Spleen (tissue), 11 donors: ENCODE results near the gene IQSEC1. TPM values are rescaled to one million over a fixed set of nuclear protein-coding genes. Genes with fewer than 3 reads are reported as not detected.

ENCODE experiments used
- DNase-seq: peaks from one replicate; pipeline ENCODE4 v3.0.0-alpha.2; 2020
- H3K27ac ChIP-seq, 8 donors: fragments of 200-600 bp; sonication (generic) in 7 of 8; 1 replicate in 4 of 8; 2 replicates in 4 of 8; pipeline versions ENCODE4 v1.5.0 to v1.8.0; 2016 to 2021; ENCODE audit warnings: inconsistent platforms in 4 of 8, mild to moderate bottlenecking in 4 of 8, moderate library complexity in 1 of 8
- H3K27me3 ChIP-seq, 7 donors: fragments of 200-600 bp; sonication (generic) in 6 of 7; replicated peaks in 1 of 7; 1 replicate in 4 of 7; 2 replicates in 3 of 7; pipeline versions ENCODE4 v1.5.0 to v1.8.0; 2016 to 2021; ENCODE audit warnings: inconsistent platforms in 3 of 7, mild to moderate bottlenecking in 1 of 7
- H3K36me3 ChIP-seq, 6 donors: fragments of 200-600 bp; sonication (generic) in 5 of 6; 1 replicate in 4 of 6; 2 replicates in 2 of 6; pipeline versions ENCODE4 v1.5.0 to v1.8.0; 2016 to 2021; ENCODE audit warnings: inconsistent platforms in 2 of 6
- H3K4me1 ChIP-seq, 6 donors: fragments of 200-600 bp; sonication (generic) in 5 of 6; 1 replicate in 3 of 6; 2 replicates in 3 of 6; pipeline versions ENCODE4 v1.5.0 to v1.8.0; 2016 to 2021; ENCODE audit warnings: inconsistent platforms in 3 of 6
- H3K4me3 ChIP-seq, 8 donors: fragments of 200-600 bp; sonication (generic) in 7 of 8; 1 replicate in 4 of 8; 2 replicates in 4 of 8; pipeline versions ENCODE4 v1.5.0 to v1.8.0; 2016 to 2021; ENCODE audit warnings: inconsistent platforms in 4 of 8, mild to moderate bottlenecking in 4 of 8, moderate library complexity in 2 of 8
- H3K9me3 ChIP-seq, 8 donors: fragments of 200-600 bp; sonication (generic) in 7 of 8; 1 replicate in 4 of 8; 2 replicates in 4 of 8; pipeline versions ENCODE4 v1.5.0 to v1.8.0; 2016 to 2021; ENCODE audit warnings: inconsistent platforms in 4 of 8
- POLR2A ChIP-seq, 3 donors: fragments of 450-650 bp; IDR thresholded peaks; one replicate each; pipeline ENCODE4 v1.5.1; 2017; ENCODE audit warnings: antibody characterized with exemption in 3 of 3, mild to moderate bottlenecking in 1 of 3
- POLR2AphosphoS5 ChIP-seq, 3 donors: sonication (generic); formaldehyde crosslinking; IDR thresholded peaks; one replicate each; pipeline ENCODE4 v1.5.1; 2017; ENCODE audit warnings: antibody characterized with exemption in 3 of 3
- WGBS, 5 donors: extraction: QIAGEN DNeasy Blood & Tissue Kit in 3 of 5; methylation state at CpG; one replicate each; pipeline versions ENCODE4 v1.1.5 to v1.1.7; 2013 to 2018; 5-methylcytosine and 5-hydroxymethylcytosine counted together
- intact Hi-C: fragments of 100-400 bp; cut with DNase I; formaldehyde crosslinking; loops from one replicate; pipeline ENCODE4 v1.15.0; 2023; ENCODE audit warnings: low total_unique reads
- polyA plus RNA-seq, 3 donors: library from polyadenylated mRNA; stranded (reverse); fragments of 200-250 nt; gene quantifications; one replicate each; pipeline ENCODE4 v1.2.1, GENCODE V29; 2013
- total RNA-seq, 7 donors: library from RNA; depleted of rRNA in 3 of 7; stranded (reverse); fragments of >200 nt in 3 of 7; fragmentation: NEBNext Ultra II Directional in 4 of 7; extraction: Animal tissue kit (Norgen Biotek cat#: 25700) in 4 of 7; gene quantifications; one replicate each; pipeline versions ENCODE4 v1.1.0 to v1.2.1, GENCODE V29; 2016 to 2021
- TF ChIP-seq, protein P1 (sequence below), 11 experiments: fragments of 200-600 bp in 7 of 11; fragments of 450-650 bp in 4 of 11; sonication (generic) in 4 of 11; IDR thresholded peaks in 8 of 11; conservative IDR thresholded peaks in 3 of 11; 1 replicate in 7 of 11; 2 replicates in 4 of 11; pipeline versions ENCODE4 v1.4.0 to v1.8.0; 2016 to 2021; ENCODE audit warnings: antibody characterized with exemption in 11 of 11, inconsistent platforms in 4 of 11, mild to moderate bottlenecking in 1 of 11
- donor health status: healthy with polysubstance abuse.
- donor health status: DM: no; HTN: no; CAD: no; lungs with moderate emphysema.
- donor health status: DM: no; HTN: no; CAD: no.
- donor health status: Bipolar disorder and iron deficiency.
- donor health status: healthy.
- donor health status: DM: no; HTN: no; CAD: no.
- donor health status: DM: yes; HTN: yes; CAD: no.

Gene IQSEC1
- total and polyA plus RNA-seq, 10 donors, result 23.0 to 170 (median 116) TPM

DNA sequence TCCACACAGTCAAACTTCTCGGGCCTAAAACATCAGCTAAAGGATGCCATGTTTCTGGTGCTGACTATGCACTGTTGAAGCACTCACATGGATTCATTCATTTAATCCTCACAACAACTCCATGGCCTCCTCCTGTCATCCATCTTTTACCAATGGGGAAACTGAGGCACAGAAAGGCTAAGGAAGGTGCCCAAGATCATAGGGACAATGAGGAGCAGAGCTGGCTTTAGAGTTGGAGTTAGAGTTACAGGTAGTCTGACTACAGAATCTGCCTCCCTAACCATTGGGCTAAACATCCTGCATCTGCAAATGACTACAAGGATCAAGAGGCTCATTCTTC is 111.6 kb downstream of the IQSEC1 start:
- Histone ChIP-seq H3K9me3 (no peaks in the 10 kb centered on the region), H3K36me3 (peaks cover 0 to 67% (median 0%) of the 10 kb centered on the region in 6 donors), H3K4me1 (peaks cover 79 to 100% (median 100%) of the 10 kb centered on the region in 6 donors), H3K27ac (peak overlapping the region in 2 of 8 donors; percentile 72 to 75), H3K4me3 (no peak overlapping the region), H3K27me3 (no peaks in the 10 kb centered on the region)
- TF ChIP-seq POLR2AphosphoS5 (IDR thresholded peaks at IDR 0.05) (no peak), POLR2A (IDR thresholded peaks at IDR 0.05) (no peak)
- TF ChIP-seq, protein P1, sequence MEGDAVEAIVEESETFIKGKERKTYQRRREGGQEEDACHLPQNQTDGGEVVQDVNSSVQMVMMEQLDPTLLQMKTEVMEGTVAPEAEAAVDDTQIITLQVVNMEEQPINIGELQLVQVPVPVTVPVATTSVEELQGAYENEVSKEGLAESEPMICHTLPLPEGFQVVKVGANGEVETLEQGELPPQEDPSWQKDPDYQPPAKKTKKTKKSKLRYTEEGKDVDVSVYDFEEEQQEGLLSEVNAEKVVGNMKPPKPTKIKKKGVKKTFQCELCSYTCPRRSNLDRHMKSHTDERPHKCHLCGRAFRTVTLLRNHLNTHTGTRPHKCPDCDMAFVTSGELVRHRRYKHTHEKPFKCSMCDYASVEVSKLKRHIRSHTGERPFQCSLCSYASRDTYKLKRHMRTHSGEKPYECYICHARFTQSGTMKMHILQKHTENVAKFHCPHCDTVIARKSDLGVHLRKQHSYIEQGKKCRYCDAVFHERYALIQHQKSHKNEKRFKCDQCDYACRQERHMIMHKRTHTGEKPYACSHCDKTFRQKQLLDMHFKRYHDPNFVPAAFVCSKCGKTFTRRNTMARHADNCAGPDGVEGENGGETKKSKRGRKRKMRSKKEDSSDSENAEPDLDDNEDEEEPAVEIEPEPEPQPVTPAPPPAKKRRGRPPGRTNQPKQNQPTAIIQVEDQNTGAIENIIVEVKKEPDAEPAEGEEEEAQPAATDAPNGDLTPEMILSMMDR (IDR thresholded peaks at IDR 0.05 in 8 of 11, conservative IDR thresholded peaks at IDR 0.05 in 3 of 11), result no peak
- intact Hi-C loops, result no loop called here
- WGBS, 5 donors, result 88 to 98% (median 97%) methylated on average over 1 of the region's 1 CpG
- no peak for DNase-seq

DNA sequence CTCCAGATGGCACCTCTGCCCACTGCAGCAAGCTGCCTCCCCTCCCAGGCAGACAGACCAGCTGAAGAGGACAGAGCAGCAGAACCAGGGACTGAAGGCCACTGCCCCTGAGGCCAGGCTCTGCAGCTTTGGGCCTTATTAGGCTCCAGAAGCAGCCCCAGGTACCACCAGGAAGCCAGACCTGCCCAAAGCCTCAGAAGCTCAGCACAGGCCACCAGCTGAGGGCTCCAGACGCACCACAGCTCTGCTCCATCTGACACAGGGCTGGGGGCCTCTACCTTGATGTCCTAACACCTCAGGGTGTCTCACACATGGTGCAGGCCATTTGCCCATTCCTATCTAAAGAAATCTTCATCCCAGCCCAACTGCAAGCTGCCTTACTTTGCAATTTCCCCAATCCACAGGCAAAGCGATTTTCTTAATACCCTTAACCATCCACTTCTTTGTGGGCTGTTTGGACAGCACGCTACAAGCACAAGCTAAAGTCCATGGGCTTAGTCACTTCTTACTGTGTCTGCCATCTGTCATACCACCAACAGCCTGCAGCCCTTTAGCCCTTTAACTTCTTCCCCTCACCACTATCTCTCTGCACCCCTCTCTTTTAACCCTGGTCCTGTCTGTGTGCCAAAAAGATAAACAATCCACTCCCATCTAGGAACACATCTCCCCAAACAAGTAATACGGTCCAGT is 112.1 kb downstream of the IQSEC1 start:
- Histone ChIP-seq H3K36me3 (peaks cover 0 to 72% (median 0%) of the 10 kb centered on the region in 6 donors), H3K9me3 (no peaks in the 10 kb centered on the region), H3K4me1 (peaks cover 78 to 100% (median 100%) of the 10 kb centered on the region in 6 donors), H3K27ac (peak overlapping the region in 6 of 8 donors; percentile 25 to 75 (median 55)), H3K4me3 (peak overlapping the region in 1 of 8 donors; percentile 40), H3K27me3 (no peaks in the 10 kb centered on the region)
- intact Hi-C loops, result no loop called here
- peak in 2 of 3 donors; percentile 7 to 19 for TF ChIP-seq POLR2AphosphoS5 (IDR thresholded peaks at IDR 0.05)
- TF ChIP-seq, protein P1 (IDR thresholded peaks at IDR 0.05 in 8 of 11, conservative IDR thresholded peaks at IDR 0.05 in 3 of 11), result no peak
- 69 to 87% (median 77%) methylated on average over 4 of the region's 4 CpGs for WGBS, 5 donors
- DNase-seq, result no peak

DNA sequence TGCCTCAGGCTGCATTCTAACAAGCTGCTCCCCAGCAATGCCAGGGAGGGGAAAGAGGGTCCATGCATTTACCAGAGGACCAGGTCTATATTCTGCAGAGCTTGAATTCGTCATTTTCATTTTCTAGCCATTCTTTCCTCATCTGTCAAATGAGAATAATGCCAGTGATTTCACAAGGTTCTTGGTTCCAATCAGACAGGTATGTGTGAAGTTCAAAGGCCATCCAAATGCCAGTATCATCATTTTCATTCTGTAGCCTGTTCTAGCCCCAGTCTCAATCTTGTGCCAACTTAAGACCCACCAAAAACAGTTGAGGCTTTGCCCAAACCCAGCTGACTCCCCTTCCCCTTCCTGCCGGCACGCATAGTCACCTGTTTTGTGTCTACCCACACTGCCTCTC is 112.7 kb downstream of the IQSEC1 start:
- no peak for TF ChIP-seq POLR2AphosphoS5 (IDR thresholded peaks at IDR 0.05)
- TF ChIP-seq POLR2A (IDR thresholded peaks at IDR 0.05), result no peak
- TF ChIP-seq, protein P1 (IDR thresholded peaks at IDR 0.05 in 8 of 11, conservative IDR thresholded peaks at IDR 0.05 in 3 of 11), result no peak
- intact Hi-C loops, result no loop called here
- Histone ChIP-seq H3K9me3 (no peaks in the 10 kb centered on the region), H3K27me3 (no peaks in the 10 kb centered on the region), H3K4me3 (peak overlapping the region in 2 of 8 donors; percentile 8 to 40), H3K36me3 (peaks cover 0 to 68% (median 0%) of the 10 kb centered on the region in 6 donors), H3K27ac (peak overlapping the region in 7 of 8 donors; percentile 25 to 75 (median 52)), H3K4me1 (peaks cover 78 to 100% (median 100%) of the 10 kb centered on the region in 6 donors)
- DNase-seq, result no peak
- 45 to 62% (median 50%) methylated on average over 3 of the region's 3 CpGs for WGBS, 5 donors

- Histone ChIP-seq H3K27me3 (no peaks in the 10 kb centered on the region), H3K9me3 (no peaks in the 10 kb centered on the region), H3K27ac (peak overlapping the region in 7 of 8 donors; percentile 40 to 75 (median 58)), H3K4me3 (peak overlapping the region in 3 of 8 donors; percentile 8 to 40 (median 21)), H3K36me3 (peaks cover 0 to 70% (median 0%) of the 10 kb centered on the region in 6 donors), H3K4me1 (peaks cover 78 to 100% (median 100%) of the 10 kb centered on the region in 6 donors)
- TF ChIP-seq POLR2AphosphoS5 (IDR thresholded peaks at IDR 0.05) (peak in 2 of 3 donors; percentile 61 to 83), POLR2A (IDR thresholded peaks at IDR 0.05) (no peak)
- WGBS, 5 donors, result 17 to 43% (median 27%) methylated on average over 15 of the region's 15 CpGs
- intact Hi-C loops, result no loop called here
- peak; percentile 89 for DNase-seq
Observed at GRCh38 chr3:12959838-12960378, 113.3 kb downstream of the IQSEC1 start.
